GM12873 (cell line): ENCODE results near the gene EVA1C.

Experiments
- CTCF ChIP-seq: IDR thresholded peaks from 2 replicates; pipeline ENCODE4 v1.5.1; 2012; ENCODE audit warnings: low read depth, mild to moderate bottlenecking, moderate library complexity, low read length, control low read depth; ENCODE audit not compliant: insufficient read depth; ENCODE audit errors: missing control alignments

Gene EVA1C

GRCh38 chr21:32391755-32392154 lies 20.8 kb upstream of the EVA1C start:
- no peak for TF ChIP-seq CTCF

GRCh38 chr21:32392299-32392879 lies 20.1 kb upstream of the EVA1C start:
- TF ChIP-seq CTCF, result no peak

- TF ChIP-seq CTCF, result no peak
Measured at GRCh38 chr21:32392880-32393676, 19.4 kb upstream of the EVA1C start, which contains the start of gene URB1. Gene URB1 (minus strand): TSS chr21:32393012. CDS start chr21:32392910, 102 bp downstream.

- TF ChIP-seq CTCF, result no peak
Measured at GRCh38 chr21:32393677-32394001, 18.9 kb upstream of the EVA1C start.

GRCh38 chr21:32403201-32403777 lies 9.2 kb upstream of the EVA1C start:
- peak; percentile 66 for TF ChIP-seq CTCF

GRCh38 chr21:32406405-32406804 lies 6.1 kb upstream of the EVA1C start:
- no peak for TF ChIP-seq CTCF

GRCh38 chr21:32410291-32410690 lies 2.2 kb upstream of the EVA1C start:
- no peak for TF ChIP-seq CTCF
